Renal cortical epithelial cell (primary cell): ENCODE data around the gene ENOX1. TPM values are rescaled to one million over a fixed set of nuclear protein-coding genes. Genes with fewer than 3 reads are reported as not detected.

Experiments used
- DNase-seq: peaks from one replicate; pipeline ENCODE4 v3.0.0-alpha.2; 2011; ENCODE audit warnings: low read depth
- total RNA-seq: library from RNA; depleted of rRNA; stranded (reverse); fragments of >200 nt; gene quantifications from 2 replicates; pipeline ENCODE4 v1.2.3, GENCODE V29; 2014

Gene ENOX1
- total RNA-seq, 1 donor from 2014 or later = 2.7 TPM

GRCh38 chr13:43785650-43786471 lies 911 bp downstream of the ENOX1 start:
- DNase-seq = no peak

- DNase-seq = no peak
These were observed 1.5 kb downstream of the ENOX1 start for GRCh38 chr13:43785261-43785649.

GRCh38 chr13:43784496-43784895 lies 2.3 kb downstream of the ENOX1 start:
- DNase-seq = no peak

GRCh38 chr13:43783820-43784219 lies 3.0 kb downstream of the ENOX1 start:
- peak; percentile 71 for DNase-seq

GRCh38 chr13:43782686-43783085 lies 4.1 kb downstream of the ENOX1 start:
- no peak for DNase-seq

GRCh38 chr13:43780666-43781065 lies 6.1 kb downstream of the ENOX1 start:
- no peak for DNase-seq

- no peak for DNase-seq
These were observed 10.2 kb downstream of the ENOX1 start for GRCh38 chr13:43776501-43777079.

GRCh38 chr13:43776006-43776405 lies 10.8 kb downstream of the ENOX1 start:
- DNase-seq = no peak

GRCh38 chr13:43773602-43774001 lies 13.2 kb downstream of the ENOX1 start:
- no peak for DNase-seq

- DNase-seq = no peak
These were observed 15.9 kb downstream of the ENOX1 start for GRCh38 chr13:43770871-43771270.

GRCh38 chr13:43769529-43769928 lies 17.2 kb downstream of the ENOX1 start:
- DNase-seq = no peak

- DNase-seq = no peak
These were observed 19.3 kb downstream of the ENOX1 start for GRCh38 chr13:43767341-43767931.

- DNase-seq = no peak
These were observed 20.0 kb downstream of the ENOX1 start for GRCh38 chr13:43766725-43767124.

- DNase-seq = no peak
These were observed 22.4 kb downstream of the ENOX1 start for GRCh38 chr13:43764349-43764748.

GRCh38 chr13:43763143-43763759 lies 23.5 kb downstream of the ENOX1 start:
- no peak for DNase-seq

- no peak for DNase-seq
These were observed 25.0 kb downstream of the ENOX1 start for GRCh38 chr13:43761616-43762315.

GRCh38 chr13:43760257-43760656 lies 26.5 kb downstream of the ENOX1 start:
- DNase-seq = no peak

GRCh38 chr13:43758834-43759233 lies 27.9 kb downstream of the ENOX1 start:
- no peak for DNase-seq

- no peak for DNase-seq
These were observed 29.5 kb downstream of the ENOX1 start for GRCh38 chr13:43757266-43757665.

GRCh38 chr13:43755844-43756243 lies 30.9 kb downstream of the ENOX1 start:
- DNase-seq = no peak

GRCh38 chr13:43751624-43752023 lies 35.1 kb downstream of the ENOX1 start:
- no peak for DNase-seq

- DNase-seq = peak; percentile 15
These were observed 37.3 kb downstream of the ENOX1 start for GRCh38 chr13:43749503-43749902.
